Transverse colon (tissue), 4 donors: Measurements from ENCODE around the gene TFDP2.

Experiments used
- EP300 ChIP-seq: sonication (generic); formaldehyde crosslinking; IDR thresholded peaks from one replicate; pipeline ENCODE4 v1.6.1; 2017; ENCODE audit warnings: antibody characterized with exemption, low read depth
- POLR2A ChIP-seq: fragments of 450-650 bp; IDR thresholded peaks from one replicate; pipeline ENCODE4 v1.6.1; 2016; ENCODE audit warnings: antibody characterized with exemption, mild to moderate bottlenecking, moderate library complexity
- POLR2AphosphoS5 ChIP-seq, 3 donors: sonication (generic); formaldehyde crosslinking; IDR thresholded peaks; one replicate each; pipeline ENCODE4 v1.6.1; 2016; ENCODE audit warnings: antibody characterized with exemption in 3 of 3
- TF ChIP-seq, protein P1 (sequence below), 5 experiments: fragments of 200-600 bp in 3 of 5; fragments of 450-650 bp in 2 of 5; sonication (generic) in 3 of 5; IDR thresholded peaks; 1 replicate in 2 of 5; 2 replicates in 3 of 5; pipeline ENCODE4 v1.5.1; 2016 to 2017; ENCODE audit warnings: antibody characterized with exemption in 5 of 5, inconsistent platforms in 3 of 5, mild to moderate bottlenecking in 2 of 5, moderate library complexity in 1 of 5

DNA sequence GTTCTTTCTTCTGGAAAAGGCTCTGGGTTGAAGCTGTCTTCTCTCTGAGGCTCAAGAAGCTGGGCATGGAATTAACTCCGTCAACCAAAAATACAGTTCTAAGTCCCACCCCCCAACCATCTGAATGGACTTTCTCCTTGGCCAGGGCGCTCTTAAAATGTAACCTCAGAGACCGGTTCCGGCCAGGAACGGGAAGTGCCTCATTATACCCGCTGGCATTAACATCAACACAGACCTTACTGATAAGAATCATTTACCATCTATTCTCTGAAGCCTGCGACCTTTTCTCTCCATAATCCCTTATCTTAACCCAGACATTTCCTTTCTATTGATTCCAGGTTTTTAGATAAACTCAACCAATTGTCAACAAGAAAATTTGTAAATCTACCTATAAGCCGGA, 208.3 kb downstream of the TFDP2 start:
- TF ChIP-seq, protein P1, sequence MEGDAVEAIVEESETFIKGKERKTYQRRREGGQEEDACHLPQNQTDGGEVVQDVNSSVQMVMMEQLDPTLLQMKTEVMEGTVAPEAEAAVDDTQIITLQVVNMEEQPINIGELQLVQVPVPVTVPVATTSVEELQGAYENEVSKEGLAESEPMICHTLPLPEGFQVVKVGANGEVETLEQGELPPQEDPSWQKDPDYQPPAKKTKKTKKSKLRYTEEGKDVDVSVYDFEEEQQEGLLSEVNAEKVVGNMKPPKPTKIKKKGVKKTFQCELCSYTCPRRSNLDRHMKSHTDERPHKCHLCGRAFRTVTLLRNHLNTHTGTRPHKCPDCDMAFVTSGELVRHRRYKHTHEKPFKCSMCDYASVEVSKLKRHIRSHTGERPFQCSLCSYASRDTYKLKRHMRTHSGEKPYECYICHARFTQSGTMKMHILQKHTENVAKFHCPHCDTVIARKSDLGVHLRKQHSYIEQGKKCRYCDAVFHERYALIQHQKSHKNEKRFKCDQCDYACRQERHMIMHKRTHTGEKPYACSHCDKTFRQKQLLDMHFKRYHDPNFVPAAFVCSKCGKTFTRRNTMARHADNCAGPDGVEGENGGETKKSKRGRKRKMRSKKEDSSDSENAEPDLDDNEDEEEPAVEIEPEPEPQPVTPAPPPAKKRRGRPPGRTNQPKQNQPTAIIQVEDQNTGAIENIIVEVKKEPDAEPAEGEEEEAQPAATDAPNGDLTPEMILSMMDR (IDR thresholded peaks at IDR 0.05), result no peak
- no peak for TF ChIP-seq POLR2AphosphoS5 (IDR thresholded peaks at IDR 0.05)
- TF ChIP-seq POLR2A, result no peak
- no peak for TF ChIP-seq EP300
